ENCODE results near the gene NLRP13. TPM values are rescaled to one million over a fixed set of nuclear protein-coding genes. Genes with fewer than 3 reads are reported as not detected.

The NLRP13 gene
- total and polyA plus RNA-seq, 2 of the 8 experiments (the other 6 are each of a cell fraction or from before 2014, with no cell fraction given) = not detected

GRCh38 chr19:55857149-55857548 lies 75.0 kb downstream of the NLRP13 start:
- FAIRE-seq = no peak
- POLR2A ChIA-PET (ENCODE audit: partially characterized antibody) = no interaction called here
- TF ChIP-seq CEBPB (IDR thresholded peaks at IDR 0.05; ENCODE audit: low read depth, low read length) = no peak
- TF ChIP-seq JUN (IDR thresholded peaks at IDR 0.05; ENCODE audit: low read depth, low read length) = no peak
- TF ChIP-seq POU5F1 (IDR thresholded peaks at IDR 0.05; ENCODE audit: low read depth, low read length) = no peak
- TF ChIP-seq HDAC2 (IDR thresholded peaks at IDR 0.05; ENCODE audit: borderline replicate concordance in 1 of 2, low read depth in 2 of 2, low read length in 2 of 2) = no peak
- TF ChIP-seq POLR2AphosphoS5 (IDR thresholded peaks at IDR 0.05; ENCODE audit: low read depth, low read length) = no peak
- no peak for TF ChIP-seq RXRA (IDR thresholded peaks at IDR 0.05; ENCODE audit: insufficient read depth, low read depth, low read length)
- TF ChIP-seq BACH1 (IDR thresholded peaks at IDR 0.05; ENCODE audit: low read length) = no peak
- TF ChIP-seq SRF (IDR thresholded peaks at IDR 0.05; ENCODE audit: low read depth, low read length) = no peak
- no peak for TF ChIP-seq CTBP2 (IDR thresholded peaks at IDR 0.05; ENCODE audit: borderline replicate concordance, insufficient read depth, insufficient read length, low read length)
- TF ChIP-seq MAFK (IDR thresholded peaks at IDR 0.05; ENCODE audit: low read depth, low read length) = no peak
- no peak for TF ChIP-seq RNF2 (IDR thresholded peaks at IDR 0.05; ENCODE audit: borderline replicate concordance, low read depth, low read length, missing control alignments, poor library complexity, severe bottlenecking)
- TF ChIP-seq RFX5 (IDR thresholded peaks at IDR 0.05; ENCODE audit: borderline replicate concordance, low read depth, low read length) = no peak
- no peak for TF ChIP-seq SP2 (IDR thresholded peaks at IDR 0.05; ENCODE audit: low read length)

More at GRCh38 chr19:55857149-55857548, 75.0 kb downstream of the NLRP13 start:
- no peak overlapping the region for H3K23ac ChIP-seq (ENCODE audit: insufficient read length)
- H2BK5ac ChIP-seq (ENCODE audit: low read depth, low read length) = no peak overlapping the region
- H3K27me3 ChIP-seq (replicated peaks in 1 of 4; ENCODE audit: control insufficient read depth in 3 of 4, extremely low read depth in 1 of 4, insufficient read depth in 3 of 4, low read length in 3 of 4) = no peaks in the 10 kb centered on the region
- no peak overlapping the region for H4K5ac ChIP-seq (ENCODE audit: insufficient read length, low read depth, low read length)
- no peaks in the 10 kb centered on the region for H4K20me1 ChIP-seq (replicated peaks in 1 of 2; ENCODE audit: control insufficient read depth in 1 of 2, insufficient read depth in 2 of 2, low read length in 2 of 2)
- no peaks in the 10 kb centered on the region for H3K79me2 ChIP-seq (ENCODE audit: control insufficient read depth in 1 of 2, insufficient read depth in 2 of 2, low read length in 2 of 2)
- no peak overlapping the region for H3K4me3 ChIP-seq (ENCODE audit: extremely low read depth in 1 of 4, insufficient read depth in 2 of 4, low read depth in 3 of 4, low read length in 4 of 4)
- H3K79me1 ChIP-seq (ENCODE audit: low read depth, low read length) = no peaks in the 10 kb centered on the region
- H2BK12ac ChIP-seq (ENCODE audit: low read depth, low read length) = no peak overlapping the region
- H4K8ac ChIP-seq (ENCODE audit: extremely low read depth, insufficient read depth, low read length) = no peak overlapping the region
- no peak overlapping the region for H3K14ac ChIP-seq (ENCODE audit: insufficient read length)
- no peaks in the 10 kb centered on the region for H3K36me3 ChIP-seq (ENCODE audit: control insufficient read depth in 2 of 4, insufficient read depth in 4 of 4, low read length in 3 of 4)
- CTCF ChIA-PET (ENCODE audit: partially characterized antibody) = no interaction called here
- DNase-seq (ENCODE audit: low read depth in 1 of 2, low spot score in 2 of 2) = no peak
- no peak overlapping the region for H2AFZ ChIP-seq (ENCODE audit: low read length)
- no peaks in the 10 kb centered on the region for H3K4me1 ChIP-seq (replicated peaks in 1 of 4; ENCODE audit: control insufficient read depth in 3 of 4, insufficient read depth in 4 of 4, low read length in 3 of 4)
- H2AK5ac ChIP-seq (ENCODE audit: low read depth, low read length) = no peak overlapping the region
- no peak overlapping the region for H4K91ac ChIP-seq (replicated peaks; ENCODE audit: insufficient read length, low read length)
- no peak overlapping the region for H3K9ac ChIP-seq (replicated peaks in 1 of 4; ENCODE audit: extremely low read depth in 1 of 4, low read depth in 3 of 4, low read length in 3 of 4)
- no peaks in the 10 kb centered on the region for H3K23me2 ChIP-seq (ENCODE audit: low read depth, low read length)
- H3K9me3 ChIP-seq (ENCODE audit: insufficient read depth in 2 of 2, low read depth in 1 of 2, low read length in 1 of 2) = peaks cover 70 to 91% of the 10 kb centered on the region in 2 experiments
- WGBS, 2 experiments (ENCODE audit: extremely low coverage in 1 of 2, insufficient coverage in 1 of 2, insufficient read length in 1 of 2, insufficient replicate concordance in 2 of 2, low coverage in 1 of 2, low lambda C conversion rate in 2 of 2, missing lambda C conversion rate in 1 of 2) = 67% methylated on average over 4 of the region's 4 CpGs; no CpG with 5 or more reads in 1 of the 2 experiments
- H3K4ac ChIP-seq (replicated peaks; ENCODE audit: insufficient read length, low read depth, low read length) = no peak overlapping the region
- H2BK120ac ChIP-seq (replicated peaks; ENCODE audit: low read depth, low read length) = no peak overlapping the region
- no peak overlapping the region for H3K27ac ChIP-seq (ENCODE audit: low read depth, low read length)
- H3K56ac ChIP-seq (replicated peaks; ENCODE audit: insufficient read length, low read depth, low read length) = no peak overlapping the region
- H2BK20ac ChIP-seq (ENCODE audit: low read length) = no peak overlapping the region
- no peak overlapping the region for H2BK15ac ChIP-seq (ENCODE audit: low read length)
- no peak overlapping the region for H3K4me2 ChIP-seq (ENCODE audit: insufficient read depth in 1 of 2, low read depth in 2 of 2, low read length in 2 of 2)
- no peak overlapping the region for H3K18ac ChIP-seq (ENCODE audit: extremely low read depth, low read length)

Measured in H1 (cell line).